Muscle of leg (tissue), 11 donors: ENCODE data around the gene PTPN13. TPM values are rescaled to one million over a fixed set of nuclear protein-coding genes. Genes with fewer than 3 reads are reported as not detected.

Source experiments
- DNase-seq: peaks from one replicate; pipeline ENCODE4 v3.0.0; 2013
- H3K27ac ChIP-seq: one replicate; pipeline ENCODE4 v1.5.1; 2013; ENCODE audit warnings: mild to moderate bottlenecking, low read length, control low read depth
- H3K27me3 ChIP-seq: one replicate; pipeline ENCODE4 v1.6.1; 2013; ENCODE audit warnings: low read length; ENCODE audit not compliant: control insufficient read depth, insufficient read depth
- H3K36me3 ChIP-seq: one replicate; pipeline ENCODE4 v1.6.1; 2013; ENCODE audit warnings: low read length; ENCODE audit not compliant: control insufficient read depth, insufficient read depth
- H3K4me1 ChIP-seq: one replicate; pipeline ENCODE4 v1.6.1; 2013; ENCODE audit warnings: low read length; ENCODE audit not compliant: control insufficient read depth, insufficient read depth
- H3K4me3 ChIP-seq: one replicate; pipeline ENCODE4 v1.5.1; 2013; ENCODE audit warnings: low read length, control low read depth
- H3K9me3 ChIP-seq: replicated peaks from 2 replicates; pipeline ENCODE4 v1.6.1; 2013; ENCODE audit warnings: low read depth, low read length; ENCODE audit not compliant: control insufficient read depth
- WGBS: methylation state at CpG from one replicate; pipeline ENCODE4 v1.1.5; 2013; ENCODE audit warnings: missing lambda C conversion rate; ENCODE audit not compliant: insufficient coverage; 5-methylcytosine and 5-hydroxymethylcytosine counted together
- polyA plus RNA-seq, 8 donors: library from polyadenylated mRNA; unstranded; fragments of 120-200 nt; gene quantifications; one replicate each; pipeline versions ENCODE4 v1.2.1 to v1.2.3, GENCODE V29; 2013; ENCODE audit warnings: inconsistent platforms in 1 of 8, low replicate concordance in 1 of 8; ENCODE audit not compliant: insufficient read length in 8 of 8, insufficient read depth in 1 of 8
- total RNA-seq: library from RNA; stranded (reverse); fragments of 120-200 nt; gene quantifications from one replicate; pipeline ENCODE4 v1.2.4, GENCODE V29; 2013

Gene PTPN13
- total and polyA plus RNA-seq, 9 donors, result 2.8 to 14.2 (median 4.8) TPM

- peak; percentile 33 for DNase-seq
- H3K36me3 ChIP-seq, result no peaks in the 10 kb centered on the region
- H3K27me3 ChIP-seq, result no peaks in the 10 kb centered on the region
- no peak overlapping the region for H3K27ac ChIP-seq
- no peaks in the 10 kb centered on the region for H3K9me3 ChIP-seq
- no CpG with 5 or more reads among the region's 5 CpGs for WGBS
- no peak overlapping the region for H3K4me3 ChIP-seq
- H3K4me1 ChIP-seq, result no peaks in the 10 kb centered on the region
These were observed 237.4 kb downstream of the PTPN13 start for GRCh38 chr4:86831262-86832130.

- no peak overlapping the region for H3K27ac ChIP-seq
- no peaks in the 10 kb centered on the region for H3K4me1 ChIP-seq
- H3K4me3 ChIP-seq, result no peak overlapping the region
- H3K9me3 ChIP-seq, result no peaks in the 10 kb centered on the region
- H3K27me3 ChIP-seq, result no peaks in the 10 kb centered on the region
- H3K36me3 ChIP-seq, result no peaks in the 10 kb centered on the region
- DNase-seq, result no peak
- WGBS, result 86% methylated on average over 1 of the region's 1 CpG
These were observed 239.5 kb downstream of the PTPN13 start for GRCh38 chr4:86833615-86834014.

- Histone ChIP-seq H3K36me3 (no peaks in the 10 kb centered on the region), H3K27me3 (no peaks in the 10 kb centered on the region), H3K4me1 (no peaks in the 10 kb centered on the region), H3K4me3 (no peak overlapping the region), H3K9me3 (no peaks in the 10 kb centered on the region), H3K27ac (no peak overlapping the region)
- WGBS, result no CpG with 5 or more reads among the region's 3 CpGs
- DNase-seq, result no peak
These were observed 240.8 kb downstream of the PTPN13 start for GRCh38 chr4:86834901-86835300.

- H3K27me3 ChIP-seq, result no peaks in the 10 kb centered on the region
- no peaks in the 10 kb centered on the region for H3K9me3 ChIP-seq
- no peaks in the 10 kb centered on the region for H3K4me1 ChIP-seq
- no CpG with 5 or more reads among the region's 3 CpGs for WGBS
- H3K4me3 ChIP-seq, result no peak overlapping the region
- no peak overlapping the region for H3K27ac ChIP-seq
- no peak for DNase-seq
- no peaks in the 10 kb centered on the region for H3K36me3 ChIP-seq
These were observed 241.6 kb downstream of the PTPN13 start for GRCh38 chr4:86835677-86836076.

GRCh38 chr4:86837691-86838503 lies 243.8 kb downstream of the PTPN13 start:
- Histone ChIP-seq H3K27ac (no peak overlapping the region), H3K4me3 (no peak overlapping the region), H3K4me1 (no peaks in the 10 kb centered on the region), H3K36me3 (no peaks in the 10 kb centered on the region), H3K27me3 (no peaks in the 10 kb centered on the region), H3K9me3 (no peaks in the 10 kb centered on the region)
- 83% methylated on average over 1 of the region's 5 CpGs for WGBS
- DNase-seq, result no peak

- Histone ChIP-seq H3K36me3 (no peaks in the 10 kb centered on the region), H3K27me3 (no peaks in the 10 kb centered on the region), H3K4me3 (no peak overlapping the region), H3K4me1 (no peaks in the 10 kb centered on the region), H3K27ac (no peak overlapping the region), H3K9me3 (no peaks in the 10 kb centered on the region)
- DNase-seq, result no peak
- no CpG with 5 or more reads among the region's 1 CpG for WGBS
These were observed 246.7 kb downstream of the PTPN13 start for GRCh38 chr4:86840858-86841257.

- no peak overlapping the region for H3K27ac ChIP-seq
- DNase-seq, result no peak
- WGBS, result no CpG with 5 or more reads among the region's 1 CpG
- no peaks in the 10 kb centered on the region for H3K9me3 ChIP-seq
- no peak overlapping the region for H3K4me3 ChIP-seq
- H3K4me1 ChIP-seq, result no peaks in the 10 kb centered on the region
- no peaks in the 10 kb centered on the region for H3K36me3 ChIP-seq
- H3K27me3 ChIP-seq, result no peaks in the 10 kb centered on the region
These were observed 247.2 kb downstream of the PTPN13 start for GRCh38 chr4:86841309-86841708.

- WGBS, result 77% methylated on average over 5 of the region's 5 CpGs
- Histone ChIP-seq H3K4me3 (no peak overlapping the region), H3K27me3 (no peaks in the 10 kb centered on the region), H3K9me3 (no peaks in the 10 kb centered on the region), H3K27ac (no peak overlapping the region), H3K36me3 (no peaks in the 10 kb centered on the region), H3K4me1 (peaks cover 3% of the 10 kb centered on the region)
- no peak for DNase-seq
These were observed 251.5 kb downstream of the PTPN13 start for GRCh38 chr4:86845593-86845992.

GRCh38 chr4:86846921-86847320 lies 252.8 kb downstream of the PTPN13 start:
- no peak for DNase-seq
- Histone ChIP-seq H3K4me3 (no peak overlapping the region), H3K9me3 (no peaks in the 10 kb centered on the region), H3K27me3 (no peaks in the 10 kb centered on the region), H3K4me1 (peaks cover 3% of the 10 kb centered on the region), H3K27ac (no peak overlapping the region), H3K36me3 (no peaks in the 10 kb centered on the region)

- peak; percentile 62 for DNase-seq
- Histone ChIP-seq H3K27me3 (no peaks in the 10 kb centered on the region), H3K4me1 (peaks cover 3% of the 10 kb centered on the region), H3K36me3 (no peaks in the 10 kb centered on the region), H3K9me3 (no peaks in the 10 kb centered on the region), H3K4me3 (no peak overlapping the region), H3K27ac (no peak overlapping the region)
- WGBS, result 0% methylated on average over 2 of the region's 4 CpGs
These were observed 253.5 kb downstream of the PTPN13 start for GRCh38 chr4:86847571-86847970.
